NCI-H1092 (cell line): Measurements from ENCODE around the gene RNF39.
"Not testable (repeated sequence)": the region's sequence is repeated elsewhere in the genome, so short reads cannot be mapped to it uniquely, and the experiment has no call there.

Source experiments
- DNase-seq: peaks from one replicate; lab custom pipeline; 2025; lab: John Stamatoyannopoulos, UW

The RNF39 gene

GRCh38 chr6:30062471-30063178, 12.9 kb downstream of the RNF39 start:
- no peak for DNase-seq

- no peak for DNase-seq
Measured at GRCh38 chr6:30061858-30062458, 13.6 kb downstream of the RNF39 start.

GRCh38 chr6:30061092-30061857, 14.3 kb downstream of the RNF39 start, which contains the start of gene POLR1H:
TSS of gene POLR1H (plus strand) at chr6:30061265. CDS start at chr6:30061525, 260 bp downstream.
- peak; percentile 96 for DNase-seq

- DNase-seq: no peak
Measured at GRCh38 chr6:30060606-30061091, 14.9 kb downstream of the RNF39 start.

GRCh38 chr6:30055513-30055912, 20.1 kb downstream of the RNF39 start:
- no peak for DNase-seq

- no peak for DNase-seq
Measured at GRCh38 chr6:30053682-30054081, 21.9 kb downstream of the RNF39 start.

- DNase-seq: no peak
Measured at GRCh38 chr6:30047220-30047619, 28.3 kb downstream of the RNF39 start.

GRCh38 chr6:30044630-30045029, 30.9 kb downstream of the RNF39 start:
- no peak for DNase-seq

- no peak for DNase-seq
Measured at GRCh38 chr6:30043744-30044143, 31.8 kb downstream of the RNF39 start.

- no peak for DNase-seq
Measured at GRCh38 chr6:30042914-30043313, 32.7 kb downstream of the RNF39 start.

GRCh38 chr6:30042476-30042875, 33.1 kb downstream of the RNF39 start:
- DNase-seq: no peak

GRCh38 chr6:30041821-30042220, 33.7 kb downstream of the RNF39 start:
- no peak for DNase-seq

- no peak for DNase-seq
Measured at GRCh38 chr6:30041221-30041620, 34.3 kb downstream of the RNF39 start.

- no peak for DNase-seq
Measured at GRCh38 chr6:30037182-30037788, 38.3 kb downstream of the RNF39 start.

GRCh38 chr6:30035784-30036183, 39.8 kb downstream of the RNF39 start:
- DNase-seq: no peak

GRCh38 chr6:30033440-30033839, 42.1 kb downstream of the RNF39 start:
- DNase-seq: not testable (repeated sequence)

- DNase-seq: no peak
Measured at GRCh38 chr6:30031381-30031780, 44.2 kb downstream of the RNF39 start.

GRCh38 chr6:30029588-30029987, 46.0 kb downstream of the RNF39 start:
- DNase-seq: no peak

- no peak for DNase-seq
Measured at GRCh38 chr6:30025186-30025585, 50.4 kb downstream of the RNF39 start.

- DNase-seq: not testable (repeated sequence)
Measured at GRCh38 chr6:30022712-30023111, 52.9 kb downstream of the RNF39 start.

- no peak for DNase-seq
Measured at GRCh38 chr6:30022189-30022588, 53.4 kb downstream of the RNF39 start.

- DNase-seq: no peak
Measured at GRCh38 chr6:30020626-30021025, 54.9 kb downstream of the RNF39 start.
